OCI-LY3 (cell line): ENCODE measurements around the gene SLC10A6.

Experiments used
- CTCF ChIP-seq: fragments of 200-600, 300-600 bp; sonication (generic); IDR thresholded peaks from 2 replicates; pipeline ENCODE4 v1.5.1; 2014; ENCODE audit warnings: antibody characterized with exemption, low read length, low read depth
- EZH2phosphoT487 ChIP-seq: fragments of 200-600 bp; shearing (Covaris generic); IDR thresholded peaks from 2 replicates; pipeline ENCODE4 v1.6.1; 2018; ENCODE audit warnings: antibody characterized with exemption, mixed run types, low read depth

GRCh38 chr4:86778175-86778574 lies 71.0 kb downstream of the SLC10A6 start:
- TF ChIP-seq CTCF: no peak
- no peak for TF ChIP-seq EZH2phosphoT487
